ENCODE measurements around the gene ARHGEF38.

- no peak for TF ChIP-seq CTCF (IDR thresholded peaks at IDR 0.05)
- TF ChIP-seq POLR2A (IDR thresholded peaks at IDR 0.05) = no peak
These were observed 19.9 kb downstream of the ARHGEF38 start for GRCh38 chr4:105572296-105572695.

Data from uterus (tissue), 2 donors.